IPS-15b (cell line): ENCODE measurements around the gene LONP1.
"Not testable (repeated sequence)": the region's sequence is repeated elsewhere in the genome, so short reads cannot be mapped to it uniquely, and the experiment has no call there.

ENCODE experiments used
- H3K27me3 ChIP-seq: one replicate; pipeline ENCODE4 v1.6.1; 2013; ENCODE audit warnings: low read length; ENCODE audit not compliant: control insufficient read depth, insufficient read depth
- H3K36me3 ChIP-seq: one replicate; pipeline ENCODE4 v1.6.1; 2013; ENCODE audit warnings: low read length; ENCODE audit not compliant: control insufficient read depth, insufficient read depth
- H3K4me1 ChIP-seq: one replicate; pipeline ENCODE4 v1.6.1; 2013; ENCODE audit warnings: mild to moderate bottlenecking, low read length; ENCODE audit not compliant: control insufficient read depth, insufficient read depth
- H3K4me3 ChIP-seq: one replicate; pipeline ENCODE4 v1.5.1; 2013; ENCODE audit warnings: low read depth, low read length
- H3K9ac ChIP-seq: one replicate; pipeline ENCODE4 v1.6.1; 2013; ENCODE audit warnings: low read depth, mild to moderate bottlenecking, low read length
- H3K9me3 ChIP-seq: one replicate; pipeline ENCODE4 v1.6.1; 2013; ENCODE audit warnings: mild to moderate bottlenecking, low read length; ENCODE audit not compliant: control insufficient read depth, insufficient read depth

The LONP1 gene

DNA sequence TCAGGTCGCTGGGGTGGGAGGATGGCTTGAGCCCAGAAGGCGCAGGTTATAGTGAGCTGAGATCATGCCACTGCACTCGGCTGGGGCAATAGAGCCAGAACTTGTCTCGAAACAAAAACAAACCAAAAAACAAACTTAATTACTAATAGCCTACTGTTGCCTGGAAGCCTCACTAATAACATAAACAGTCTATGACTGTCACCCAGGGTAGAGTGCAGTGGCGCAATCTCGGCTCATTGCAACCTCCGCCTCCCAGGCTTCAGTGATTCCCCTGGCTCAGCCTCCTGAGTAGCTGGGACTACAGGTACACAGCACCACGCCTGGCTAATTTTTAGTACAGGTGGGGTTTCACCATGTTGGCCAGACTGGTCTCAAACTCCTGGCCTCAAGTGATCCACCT, 18.5 kb upstream of the LONP1 start:
- Histone ChIP-seq H3K4me1 (no peaks in the 10 kb centered on the region), H3K9me3 (no peaks in the 10 kb centered on the region), H3K36me3 (no peaks in the 10 kb centered on the region), H3K4me3 (no peak overlapping the region), H3K9ac (no peak overlapping the region), H3K27me3 (no peaks in the 10 kb centered on the region)

DNA sequence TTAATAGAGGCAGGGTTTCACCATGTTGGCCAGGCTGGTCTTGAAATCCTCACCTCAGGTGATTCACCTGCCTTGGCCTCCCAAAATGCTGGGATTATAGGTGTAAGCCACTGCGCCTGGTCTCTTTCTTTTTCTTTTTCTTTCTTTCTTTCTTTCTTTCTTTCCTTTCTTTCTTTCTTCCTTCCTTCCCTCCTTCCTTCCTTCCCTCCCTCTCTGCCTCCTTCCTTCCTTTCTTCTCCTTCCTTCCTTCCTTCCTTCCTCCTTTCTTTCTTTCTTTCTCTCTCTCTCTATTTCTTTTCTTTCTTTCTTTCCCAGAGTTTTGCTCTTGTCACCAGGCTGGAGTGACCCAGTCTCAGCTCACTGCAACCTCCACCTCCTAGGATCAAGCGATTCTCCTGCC, 13.2 kb upstream of the LONP1 start:
- H3K9me3 ChIP-seq, H3K27me3 ChIP-seq, H3K36me3 ChIP-seq: not testable (repeated sequence)

DNA sequence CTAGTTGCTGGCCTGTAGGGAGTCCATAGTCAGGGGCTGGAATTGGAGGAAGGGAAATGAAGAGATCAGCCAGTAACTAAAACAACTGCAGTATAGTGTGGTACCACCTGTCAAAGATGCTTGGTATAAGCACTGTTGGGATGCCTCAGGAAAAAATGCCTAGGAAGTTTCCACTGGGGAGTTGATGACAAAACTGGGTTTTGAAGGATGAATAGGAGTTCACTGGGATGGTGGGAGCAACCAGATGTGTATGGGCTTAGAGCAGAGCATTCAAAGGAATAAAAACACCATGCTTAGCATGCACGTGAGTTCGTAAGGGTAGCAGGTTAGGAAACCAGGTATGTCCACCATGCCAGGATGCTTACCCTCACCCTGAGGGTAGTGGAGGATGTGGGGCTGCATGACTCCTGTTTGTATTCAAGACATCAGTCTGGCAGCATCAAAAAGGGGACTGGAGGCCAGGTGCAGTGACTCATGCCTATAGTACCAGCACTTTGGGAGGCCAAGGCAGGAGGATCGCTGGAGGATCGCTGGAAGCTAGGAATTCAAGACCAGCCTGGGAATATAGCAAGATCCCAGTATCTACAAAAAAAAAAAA, 7.6 kb upstream of the LONP1 start:
- Histone ChIP-seq H3K9ac (no peak overlapping the region), H3K9me3 (no peaks in the 10 kb centered on the region), H3K4me1 (no peaks in the 10 kb centered on the region), H3K4me3 (no peak overlapping the region), H3K36me3 (no peaks in the 10 kb centered on the region), H3K27me3 (no peaks in the 10 kb centered on the region)

More for the DNA sequence above, 13.2 kb upstream of the LONP1 start:
- not testable (repeated sequence) for H3K9ac ChIP-seq, H3K4me3 ChIP-seq, H3K4me1 ChIP-seq

DNA sequence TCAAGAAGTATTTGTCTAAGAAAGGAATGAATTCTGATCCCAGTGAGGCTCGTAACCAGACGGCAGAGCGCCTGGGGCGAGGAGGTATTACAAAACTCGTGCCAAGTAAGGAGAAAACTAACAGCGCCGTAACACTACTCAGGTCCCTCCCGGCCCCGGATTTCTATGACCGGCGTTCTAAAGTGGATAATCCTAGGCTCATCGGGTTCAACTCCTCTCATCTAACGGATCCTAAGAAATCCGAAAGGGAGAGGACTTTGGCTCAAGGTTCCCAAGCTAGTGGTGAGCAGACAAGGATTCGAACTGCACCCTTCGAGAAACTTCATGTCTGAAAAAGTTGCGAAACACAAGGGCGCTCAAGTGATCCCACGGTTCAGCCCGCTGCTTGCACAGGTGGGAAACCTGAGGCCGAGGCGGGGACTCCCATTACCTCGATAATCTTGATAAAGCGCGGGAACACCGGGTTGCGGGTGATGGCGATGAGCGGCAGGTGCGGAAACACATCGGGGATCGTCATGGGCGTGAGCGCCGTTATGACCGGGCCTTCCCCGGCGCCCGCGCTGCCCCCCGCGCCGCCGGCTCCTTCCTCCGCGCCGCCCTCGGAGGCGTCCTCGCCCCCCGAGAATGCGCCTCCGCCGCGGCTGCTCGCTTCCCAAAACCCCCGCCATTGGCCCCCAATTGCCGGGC, 529 bp downstream of the LONP1 start:
- H3K27me3 ChIP-seq = no peaks in the 10 kb centered on the region
- H3K4me1 ChIP-seq = peaks cover 7% of the 10 kb centered on the region
- no peaks in the 10 kb centered on the region for H3K9me3 ChIP-seq
- peak overlapping the region; percentile 97 for H3K4me3 ChIP-seq
- H3K36me3 ChIP-seq = peaks cover 4% of the 10 kb centered on the region
- H3K9ac ChIP-seq = peak overlapping the region; percentile 99

DNA sequence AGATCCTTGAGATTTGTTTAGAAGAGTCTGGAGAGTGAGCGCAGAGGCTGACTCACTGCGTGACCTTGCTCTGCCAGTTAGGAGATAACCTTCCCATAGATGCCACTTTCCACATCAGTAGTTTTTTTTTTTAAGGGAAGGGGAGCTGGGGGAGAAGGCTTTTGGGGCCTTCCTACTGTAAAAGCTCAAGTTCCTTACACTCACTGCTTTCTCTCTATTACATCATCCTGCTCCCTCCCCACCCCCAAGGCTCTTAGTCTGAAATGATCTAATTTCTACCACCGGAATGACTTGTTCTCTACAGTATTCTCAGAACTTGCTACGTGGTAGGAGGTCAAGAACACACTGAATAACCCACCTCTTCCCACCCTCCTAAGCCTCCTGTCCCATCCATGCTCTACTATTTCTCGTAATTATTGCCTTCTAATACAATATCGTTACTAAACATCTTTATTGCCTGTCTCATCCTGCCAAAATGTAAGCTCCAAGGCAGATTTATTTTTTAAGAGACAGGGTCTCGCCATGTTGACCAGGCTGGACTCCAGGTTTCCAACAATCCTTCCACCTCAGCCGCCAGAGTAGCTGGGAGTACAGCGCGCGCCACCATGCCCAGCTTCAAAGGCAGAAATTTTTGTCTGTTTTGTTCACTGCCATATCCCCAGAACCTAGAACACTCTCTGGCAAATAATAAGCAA, 1.2 kb downstream of the LONP1 start:
- Histone ChIP-seq H3K36me3 (peaks cover 8% of the 10 kb centered on the region), H3K9me3 (no peaks in the 10 kb centered on the region), H3K9ac (peak overlapping the region; percentile 99), H3K4me1 (peaks cover 7% of the 10 kb centered on the region), H3K4me3 (peak overlapping the region; percentile 97), H3K27me3 (no peaks in the 10 kb centered on the region)

DNA sequence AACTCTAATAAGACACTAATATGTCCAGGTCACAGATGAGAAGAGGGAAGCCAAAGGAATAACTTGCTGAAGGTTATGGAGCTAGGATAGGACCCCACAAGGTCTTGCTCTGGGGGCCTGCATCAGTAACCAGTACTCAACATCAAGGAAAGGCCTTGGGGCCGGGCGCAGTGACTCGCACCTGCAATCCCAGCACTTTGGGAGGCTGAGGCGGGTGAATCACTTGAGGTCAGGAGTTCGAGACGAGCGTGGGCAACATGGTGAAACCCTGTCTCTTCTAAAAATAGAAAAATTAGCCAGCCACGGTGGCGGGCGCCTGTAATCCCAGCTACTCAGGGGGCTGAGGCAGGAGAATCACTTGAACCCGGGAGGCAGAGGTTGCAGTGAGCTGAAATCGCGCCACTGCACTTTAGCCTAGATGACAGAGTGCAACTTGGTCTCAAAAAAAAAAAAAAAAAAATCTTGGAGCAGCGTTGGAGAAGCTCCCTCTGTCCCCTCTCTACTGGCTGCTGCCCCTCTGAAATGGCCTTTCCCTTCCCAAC, 1.8 kb downstream of the LONP1 start:
- Histone ChIP-seq H3K27me3 (no peaks in the 10 kb centered on the region), H3K9me3 (no peaks in the 10 kb centered on the region), H3K4me1 (peaks cover 7% of the 10 kb centered on the region), H3K9ac (peak overlapping the region; percentile 99), H3K36me3 (peaks cover 13% of the 10 kb centered on the region), H3K4me3 (peak overlapping the region; percentile 97)

DNA sequence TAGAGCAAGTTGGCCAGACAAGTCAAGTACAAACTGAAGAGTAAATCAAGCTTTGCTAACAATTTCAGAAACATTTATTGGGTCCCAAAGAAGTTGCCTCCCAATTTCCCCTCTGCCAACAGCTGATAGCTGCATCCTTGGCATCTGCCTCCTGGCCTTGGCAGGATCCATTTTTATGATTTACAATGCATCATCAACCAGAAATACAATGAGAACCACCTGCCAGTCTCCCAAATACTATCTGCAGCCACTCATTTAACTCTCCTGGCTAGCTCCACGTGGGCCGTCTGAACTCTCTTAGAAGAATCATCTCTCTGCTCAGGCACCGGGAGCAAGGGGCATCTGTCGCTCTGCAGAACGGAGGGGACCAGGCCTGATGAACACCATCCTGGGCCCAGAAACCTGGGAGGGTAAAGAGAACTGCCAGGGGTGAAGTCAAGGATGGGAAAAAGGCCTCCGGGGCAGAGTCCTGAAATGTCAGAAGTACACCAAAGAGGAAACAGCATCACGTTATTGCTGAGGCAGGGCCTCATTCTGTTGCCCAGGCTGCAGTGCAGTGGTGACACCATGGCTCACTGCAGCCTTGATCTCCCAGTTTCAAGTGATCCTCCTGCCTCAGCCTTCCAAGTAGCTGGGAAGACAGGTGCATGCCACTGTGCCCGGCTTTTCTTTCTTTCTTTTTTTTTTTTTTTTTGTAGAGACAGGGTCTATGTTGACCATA, 2.6 kb downstream of the LONP1 start:
- H3K27me3 ChIP-seq = no peaks in the 10 kb centered on the region
- no peak overlapping the region for H3K9ac ChIP-seq
- no peaks in the 10 kb centered on the region for H3K9me3 ChIP-seq
- no peak overlapping the region for H3K4me3 ChIP-seq
- H3K4me1 ChIP-seq = peaks cover 7% of the 10 kb centered on the region
- H3K36me3 ChIP-seq = peaks cover 21% of the 10 kb centered on the region

DNA sequence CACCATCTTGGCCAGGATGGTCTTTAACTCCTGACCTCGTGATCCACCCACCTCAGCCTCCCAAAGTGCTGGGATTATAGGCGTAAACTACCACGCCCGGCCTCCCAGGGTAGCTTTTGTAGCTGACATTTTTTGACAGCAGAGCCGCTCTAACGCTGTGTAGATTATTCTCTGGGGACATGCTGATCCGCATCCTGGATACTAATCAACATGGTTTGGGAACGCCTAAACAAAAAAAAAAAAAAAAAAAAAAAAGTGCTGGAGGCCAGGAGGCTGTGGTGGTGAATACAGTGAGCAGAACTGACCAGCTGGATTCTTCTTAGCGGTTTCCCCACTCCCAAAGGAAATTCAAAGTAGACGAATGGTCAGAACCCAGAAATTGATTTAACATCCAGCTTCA, 5.1 kb downstream of the LONP1 start:
- Histone ChIP-seq H3K4me1 (peaks cover 7% of the 10 kb centered on the region), H3K27me3 (no peaks in the 10 kb centered on the region), H3K9me3 (no peaks in the 10 kb centered on the region), H3K36me3 (peaks cover 40% of the 10 kb centered on the region), H3K9ac (no peak overlapping the region), H3K4me3 (no peak overlapping the region)

DNA sequence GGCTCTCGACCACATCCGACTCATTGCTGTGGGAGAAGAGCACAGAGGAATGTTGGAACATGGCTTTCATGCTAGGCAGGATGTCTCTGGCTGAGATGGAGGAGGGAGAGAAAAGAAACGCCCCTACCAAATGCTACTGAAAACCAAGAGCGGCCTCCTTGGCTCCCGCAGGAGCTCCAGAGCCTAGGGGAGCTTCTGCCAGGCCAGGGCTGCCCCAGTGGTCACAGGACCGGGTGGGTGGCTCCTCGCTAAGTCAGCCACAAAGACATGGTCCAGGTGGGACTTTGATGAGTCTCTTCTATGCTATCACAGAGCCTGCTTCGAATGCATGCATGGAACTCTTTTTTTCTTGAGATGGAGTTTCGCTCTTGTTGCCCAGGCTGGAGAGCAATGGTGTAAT, 6.7 kb downstream of the LONP1 start:
- peaks cover 40% of the 10 kb centered on the region for H3K36me3 ChIP-seq
- H3K4me3 ChIP-seq = no peak overlapping the region
- peaks cover 2% of the 10 kb centered on the region for H3K4me1 ChIP-seq
- H3K9ac ChIP-seq = no peak overlapping the region
- no peaks in the 10 kb centered on the region for H3K27me3 ChIP-seq
- no peaks in the 10 kb centered on the region for H3K9me3 ChIP-seq

DNA sequence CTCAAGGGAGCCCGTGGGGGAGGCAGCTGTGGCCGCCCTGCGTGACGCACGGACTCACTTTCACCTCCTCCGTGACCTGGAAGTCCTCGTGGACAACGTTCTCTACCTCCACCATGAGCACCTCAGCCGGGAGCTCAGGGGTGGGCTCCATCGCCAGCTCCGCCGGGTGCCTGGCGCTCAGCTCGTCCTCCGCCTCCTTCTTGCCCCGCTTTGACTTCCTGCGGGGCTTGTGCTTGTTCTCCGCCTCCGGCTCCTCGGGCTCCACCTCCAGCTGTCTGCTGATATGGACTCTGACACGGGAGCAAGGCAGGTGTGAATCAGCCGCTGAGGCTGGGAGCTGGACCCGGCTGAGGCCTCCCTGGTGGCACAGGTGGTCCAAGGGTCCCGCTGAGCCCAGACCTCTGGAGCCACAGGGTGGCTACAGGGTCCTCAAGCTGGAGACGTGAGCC, 8.2 kb downstream of the LONP1 start:
- Histone ChIP-seq H3K9ac (no peak overlapping the region), H3K4me1 (peaks cover 2% of the 10 kb centered on the region), H3K9me3 (no peaks in the 10 kb centered on the region), H3K27me3 (no peaks in the 10 kb centered on the region), H3K36me3 (peaks cover 55% of the 10 kb centered on the region), H3K4me3 (no peak overlapping the region)

DNA sequence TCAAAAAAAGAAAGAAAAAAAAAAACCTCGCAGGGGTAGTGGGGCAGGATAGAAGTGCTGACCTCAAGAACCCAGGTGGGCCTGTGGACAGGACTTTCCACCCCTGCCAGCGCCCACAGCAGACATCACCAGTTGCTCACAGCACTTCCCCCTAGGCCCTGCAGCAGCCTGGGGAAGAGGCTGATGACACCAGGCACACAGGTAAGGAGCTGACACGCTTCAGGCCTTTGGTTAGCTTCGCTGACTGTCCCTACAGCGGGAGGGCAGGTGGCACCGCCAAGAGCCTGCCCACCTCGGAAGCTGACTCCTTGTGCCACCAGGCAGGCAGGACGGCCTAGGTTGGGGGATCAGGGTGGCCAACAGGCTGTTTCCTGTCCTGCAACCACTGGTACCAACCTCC, 8.9 kb downstream of the LONP1 start:
- peaks cover 60% of the 10 kb centered on the region for H3K36me3 ChIP-seq
- H3K4me3 ChIP-seq = no peak overlapping the region
- no peaks in the 10 kb centered on the region for H3K27me3 ChIP-seq
- no peaks in the 10 kb centered on the region for H3K9me3 ChIP-seq
- H3K9ac ChIP-seq = no peak overlapping the region
- no peaks in the 10 kb centered on the region for H3K4me1 ChIP-seq
